GM18951 (cell line): ENCODE results near the gene SHC3.

Source experiments
- POLR2A ChIP-seq: IDR thresholded peaks from 4 replicates; pipeline ENCODE4 v1.6.1; 2011; ENCODE audit warnings: mild to moderate bottlenecking; ENCODE audit not compliant: insufficient read length, insufficient read depth; ENCODE audit errors: extremely low read depth
- in situ Hi-C: fragments of 300-500 bp; cut with MboI; formaldehyde crosslinking; loops from one replicate; pipeline ENCODE4 v1.12.0; 2022; ENCODE audit warnings: low sequenced_read_pairs, mixed read lengths, inconsistent platforms; ENCODE audit not compliant: unreplicated experiment

Gene SHC3

GRCh38 chr9:89134709-89135108 lies 43.9 kb downstream of the SHC3 start:
- no peak for TF ChIP-seq POLR2A
- in situ Hi-C loops, result no loop called here

GRCh38 chr9:89122949-89123348 lies 55.7 kb downstream of the SHC3 start:
- in situ Hi-C loops, result no loop called here
- TF ChIP-seq POLR2A, result no peak

- no peak for TF ChIP-seq POLR2A
- in situ Hi-C loops, result no loop called here
These were observed 57.9 kb downstream of the SHC3 start for GRCh38 chr9:89120704-89121103.

DNA sequence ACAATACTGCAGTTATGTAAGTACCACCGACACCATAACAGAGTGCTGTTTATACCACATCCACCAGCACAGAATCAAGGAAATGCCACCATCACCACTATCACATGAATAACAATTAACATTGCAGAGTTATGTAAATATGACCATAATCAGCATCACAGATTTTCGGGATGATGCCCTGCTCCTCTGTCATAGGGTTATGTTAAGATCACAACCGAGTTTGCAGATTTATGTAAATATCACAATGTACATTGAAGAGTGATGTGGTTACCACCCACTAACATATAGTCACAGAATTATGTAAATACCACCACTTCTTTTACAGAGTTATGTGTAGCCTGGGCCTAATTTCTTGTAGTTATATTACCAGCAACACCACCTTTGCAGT lies 61.8 kb downstream of the SHC3 start:
- no peak for TF ChIP-seq POLR2A
- in situ Hi-C loops, result no loop called here

DNA sequence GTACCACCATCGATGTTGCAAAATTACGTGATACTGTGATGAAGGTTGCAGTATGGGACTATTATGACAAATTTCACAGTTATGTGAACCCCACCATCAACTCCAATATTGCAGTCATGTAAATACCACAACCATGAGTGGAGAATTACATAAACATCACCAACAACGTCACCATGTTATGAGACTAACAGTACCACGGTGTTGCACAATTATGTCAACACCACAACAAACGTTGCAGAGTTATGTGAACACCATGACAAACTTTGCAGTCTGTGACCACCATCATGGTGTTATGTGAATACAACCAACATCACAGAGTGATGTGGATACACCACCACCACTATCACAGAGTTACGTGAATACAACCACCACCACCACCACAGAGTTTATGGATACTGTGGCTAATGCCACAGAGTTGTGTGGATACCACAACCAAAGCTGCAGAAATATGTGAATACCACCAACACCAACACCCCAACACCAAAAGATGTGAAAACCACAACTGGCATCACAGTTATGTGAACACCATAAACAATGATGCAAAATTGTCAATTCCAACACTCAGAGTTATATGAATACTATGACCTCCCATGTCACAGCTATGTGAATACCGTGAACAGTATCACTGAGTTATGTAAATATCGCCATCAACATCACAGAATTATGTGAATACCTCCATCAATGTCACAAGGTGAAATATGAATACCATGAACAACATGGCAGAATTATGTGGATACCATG lies 62.4 kb downstream of the SHC3 start:
- in situ Hi-C loops, result no loop called here
- TF ChIP-seq POLR2A, result no peak

GRCh38 chr9:89115426-89115825 lies 63.2 kb downstream of the SHC3 start:
- in situ Hi-C loops, result no loop called here
- TF ChIP-seq POLR2A, result no peak

DNA sequence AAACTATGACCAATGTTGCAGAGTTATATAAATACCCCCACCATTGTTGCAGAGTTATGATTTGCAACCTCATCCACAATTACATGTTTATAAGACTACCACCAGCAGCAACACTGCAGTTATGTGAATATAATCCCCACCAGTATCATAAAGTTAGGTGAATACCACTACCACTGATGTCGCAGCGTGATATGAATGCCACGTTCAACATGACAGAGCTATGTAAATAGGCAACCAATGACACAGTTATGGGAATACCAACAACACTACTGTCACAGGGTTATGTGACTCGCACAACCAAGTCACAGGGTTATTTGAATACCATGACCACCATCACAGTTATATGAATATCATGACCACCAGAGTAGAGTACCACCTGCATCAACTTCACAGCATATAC lies 63.9 kb downstream of the SHC3 start:
- in situ Hi-C loops, result no loop called here
- no peak for TF ChIP-seq POLR2A

DNA sequence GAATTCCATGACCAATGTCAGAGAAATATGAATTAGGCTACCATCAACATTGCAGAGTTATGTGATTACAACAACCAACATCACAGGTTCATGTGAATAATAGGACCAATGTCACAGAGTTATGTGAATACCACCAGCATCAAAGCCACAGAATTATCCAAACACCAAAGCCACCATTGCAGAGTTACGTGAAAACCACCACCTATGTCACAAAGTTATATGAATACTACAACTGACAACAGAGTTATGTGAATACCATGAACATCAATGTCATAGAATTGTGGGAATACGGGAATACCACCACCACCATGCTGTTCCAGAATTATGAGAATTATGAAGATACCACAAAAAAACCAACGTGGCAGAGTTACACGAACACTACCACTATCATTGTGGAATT lies 64.8 kb downstream of the SHC3 start:
- in situ Hi-C loops, result no loop called here
- TF ChIP-seq POLR2A, result no peak

- in situ Hi-C loops, result no loop called here
- TF ChIP-seq POLR2A, result no peak
These were observed 66.4 kb downstream of the SHC3 start for GRCh38 chr9:89112243-89112642.

- in situ Hi-C loops, result no loop called here
- TF ChIP-seq POLR2A, result no peak
These were observed 69.0 kb downstream of the SHC3 start for GRCh38 chr9:89109666-89110065.

- no peak for TF ChIP-seq POLR2A
- in situ Hi-C loops, result no loop called here
These were observed 71.2 kb downstream of the SHC3 start for GRCh38 chr9:89107406-89107805.

DNA sequence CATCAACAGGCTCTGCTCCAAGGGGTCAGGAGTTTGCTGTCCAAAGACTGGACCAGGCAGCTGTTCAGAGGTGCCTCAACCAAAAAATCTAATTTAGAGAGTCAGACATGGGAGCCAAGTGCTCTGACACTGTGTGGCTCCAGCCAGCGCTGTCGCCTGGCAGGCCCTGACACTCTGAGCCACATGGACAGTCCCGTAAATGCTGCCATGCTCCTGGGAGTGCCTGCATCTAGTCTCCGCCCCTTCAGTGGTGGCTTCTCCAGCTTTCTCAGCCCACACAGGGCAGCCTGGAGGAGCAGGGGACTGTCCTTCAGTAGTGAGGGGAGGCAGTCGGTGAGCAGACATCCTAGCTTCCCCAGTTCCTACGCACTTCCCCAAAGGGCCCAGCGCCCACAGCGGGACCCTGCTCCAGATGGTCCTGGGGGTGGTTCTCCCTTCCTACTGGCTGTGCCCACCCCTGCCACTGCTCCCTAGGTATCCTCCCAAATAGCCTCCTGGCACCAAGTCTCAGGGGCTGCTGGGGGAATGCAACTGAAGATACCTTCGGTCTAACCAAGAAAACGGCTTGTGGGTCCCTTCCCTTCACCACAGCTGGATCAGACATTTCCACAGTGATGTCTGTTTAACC lies 72.3 kb downstream of the SHC3 start:
- TF ChIP-seq POLR2A, result no peak
- in situ Hi-C loops, result no loop called here

- in situ Hi-C loops, result no loop called here
- TF ChIP-seq POLR2A, result no peak
These were observed 73.8 kb downstream of the SHC3 start for GRCh38 chr9:89104821-89105220.

- in situ Hi-C loops, result no loop called here
- TF ChIP-seq POLR2A, result no peak
These were observed 81.4 kb downstream of the SHC3 start for GRCh38 chr9:89097219-89097618.

- in situ Hi-C loops, result no loop called here
- TF ChIP-seq POLR2A, result no peak
These were observed 81.8 kb downstream of the SHC3 start for GRCh38 chr9:89096807-89097206.
